CD14-positive monocyte (primary cell): Measurements from ENCODE around the gene PLXNA4. TPM values are rescaled to one million over a fixed set of nuclear protein-coding genes. Genes with fewer than 3 reads are reported as not detected.

Experiments used
- DNase-seq, 3 donors: peaks; one replicate each; pipeline ENCODE4 v3.0.0-alpha.2; 2011 to 2022
- H2AFZ ChIP-seq: 2 replicates; pipeline ENCODE4 v1.6.0; 2012; ENCODE audit warnings: mild to moderate bottlenecking, low read depth, low read length, inconsistent platforms; ENCODE audit not compliant: insufficient read depth, poor library complexity, severe bottlenecking
- H3K27ac ChIP-seq, 2 donors: 1 replicate in 1 of 2; 2 replicates in 1 of 2; pipeline ENCODE4 v1.5.1; 2012 to 2013; ENCODE audit warnings: low read length in 2 of 2, control low read depth in 1 of 2, inconsistent platforms in 1 of 2, low read depth in 1 of 2, mild to moderate bottlenecking in 1 of 2
- H3K27me3 ChIP-seq, 2 donors: one replicate each; pipeline versions ENCODE4 v1.6.0 to v1.6.1; 2011 to 2013; ENCODE audit warnings: low read length in 2 of 2; ENCODE audit not compliant: control insufficient read depth in 2 of 2, insufficient read depth in 2 of 2
- H3K36me3 ChIP-seq, 2 donors: replicated peaks in 1 of 2; 1 replicate in 1 of 2; 2 replicates in 1 of 2; pipeline versions ENCODE4 v1.5.1 to v1.6.1; 2012 to 2013; ENCODE audit warnings: low read length in 2 of 2, control low read depth in 1 of 2, inconsistent platforms in 1 of 2, mild to moderate bottlenecking in 1 of 2; ENCODE audit not compliant: insufficient read depth in 2 of 2, control insufficient read depth in 1 of 2
- H3K4me1 ChIP-seq, 2 donors: 1 replicate in 1 of 2; 2 replicates in 1 of 2; pipeline versions ENCODE4 v1.5.1 to v1.6.1; 2012 to 2013; ENCODE audit warnings: low read length in 2 of 2, control low read depth in 1 of 2, inconsistent platforms in 1 of 2, mild to moderate bottlenecking in 1 of 2, moderate library complexity in 1 of 2; ENCODE audit not compliant: insufficient read depth in 2 of 2, control insufficient read depth in 1 of 2
- H3K4me2 ChIP-seq: replicated peaks from 2 replicates; pipeline ENCODE3; 2012; ENCODE audit warnings: low read length, moderate library complexity, mild to moderate bottlenecking; ENCODE audit not compliant: poor library complexity, severe bottlenecking; ENCODE audit errors: extremely low read depth
- H3K4me3 ChIP-seq, 3 experiments: fragments of 200-600 bp in 1 of 3; sonication (generic) in 1 of 3; replicated peaks in 1 of 3; 1 replicate in 2 of 3; 2 replicates in 1 of 3; pipeline ENCODE4 v1.5.1; 2011 to 2013; ENCODE audit warnings: low read length in 3 of 3, mild to moderate bottlenecking in 3 of 3, control low read depth in 2 of 3, low read depth in 2 of 3, inconsistent platforms in 1 of 3, moderate library complexity in 1 of 3
- H3K79me2 ChIP-seq: 2 replicates; pipeline ENCODE4 v1.6.0; 2012; ENCODE audit warnings: mild to moderate bottlenecking, control low read depth, inconsistent platforms, low read length, moderate library complexity; ENCODE audit not compliant: insufficient read depth
- H3K9ac ChIP-seq: 2 replicates; pipeline ENCODE4 v1.6.0; 2017; ENCODE audit warnings: low read length, mild to moderate bottlenecking; ENCODE audit not compliant: insufficient read depth, poor library complexity, severe bottlenecking
- H3K9me3 ChIP-seq, 2 donors: replicated peaks in 1 of 2; 1 replicate in 1 of 2; 2 replicates in 1 of 2; pipeline versions ENCODE4 v1.5.1 to v1.6.1; 2012 to 2013; ENCODE audit warnings: low read length in 2 of 2, control low read depth in 1 of 2; ENCODE audit not compliant: control insufficient read depth in 1 of 2, insufficient read depth in 1 of 2
- H4K20me1 ChIP-seq: 2 replicates; pipeline ENCODE4 v1.6.0; 2012; ENCODE audit warnings: mild to moderate bottlenecking, low read length, control low read depth, moderate library complexity; ENCODE audit not compliant: insufficient read depth
- H3K27ac Mint-ChIP-seq, 7 donors: one replicate each; pipeline ENCODE4 v1.8.0; 2020; ENCODE audit warnings: mild to moderate bottlenecking in 7 of 7, mixed read lengths in 7 of 7, moderate library complexity in 6 of 7, inconsistent platforms in 2 of 7
- H3K27me3 Mint-ChIP-seq, 3 donors: one replicate each; pipeline ENCODE4 v1.8.0; 2021 to 2022; ENCODE audit warnings: low read depth in 3 of 3, mild to moderate bottlenecking in 3 of 3, mixed read lengths in 3 of 3, moderate library complexity in 3 of 3, inconsistent platforms in 1 of 3
- H3K36me3 Mint-ChIP-seq, 2 donors: one replicate each; pipeline ENCODE4 v1.8.0; 2020; ENCODE audit warnings: mixed read lengths in 2 of 2, inconsistent platforms in 1 of 2, mild to moderate bottlenecking in 1 of 2
- H3K4me1 Mint-ChIP-seq: one replicate; pipeline ENCODE4 v1.8.0; 2020; ENCODE audit warnings: mild to moderate bottlenecking, mixed read lengths
- H3K4me3 Mint-ChIP-seq, 2 donors: one replicate each; pipeline ENCODE4 v1.8.0; 2020; ENCODE audit warnings: mild to moderate bottlenecking in 2 of 2, mixed read lengths in 2 of 2, moderate library complexity in 1 of 2
- H3K9me3 Mint-ChIP-seq, 7 donors: one replicate each; pipeline ENCODE4 v1.8.0; 2020 to 2022; ENCODE audit warnings: mixed read lengths in 7 of 7, mild to moderate bottlenecking in 6 of 7, moderate library complexity in 6 of 7, inconsistent platforms in 2 of 7
- WGBS: methylation state at CpG from one replicate; pipeline ENCODE4 v1.1.5; 2013; ENCODE audit warnings: missing lambda C conversion rate; ENCODE audit not compliant: insufficient coverage; 5-methylcytosine and 5-hydroxymethylcytosine counted together
- intact Hi-C, 2 donors: fragments of 100-400 bp; cut with micrococcal nuclease; formaldehyde crosslinking; loops; one replicate each; pipeline versions ENCODE4 v1.15.0 to v1.15.1; 2023
- polyA plus RNA-seq, 3 donors: library from polyadenylated mRNA; depleted of rRNA in 1 of 3; unstranded in 2 of 3; stranded (reverse) in 1 of 3; fragments of 300-500 nt in 2 of 3; fragments of >200 nt in 1 of 3; fragmentation: Illumina TruSeq in 2 of 3; gene quantifications; 1 replicate in 2 of 3; 2 replicates in 1 of 3; pipeline ENCODE4 v1.2.3, GENCODE V29; 2012 to 2021
- TF ChIP-seq, protein P1 (sequence below): fragments of 200-600 bp; IDR thresholded peaks from one replicate; pipeline ENCODE4 v1.8.0; 2022; ENCODE audit warnings: antibody characterized with exemption, mild to moderate bottlenecking

Gene PLXNA4
- polyA plus RNA-seq, 3 donors, result not detected

DNA sequence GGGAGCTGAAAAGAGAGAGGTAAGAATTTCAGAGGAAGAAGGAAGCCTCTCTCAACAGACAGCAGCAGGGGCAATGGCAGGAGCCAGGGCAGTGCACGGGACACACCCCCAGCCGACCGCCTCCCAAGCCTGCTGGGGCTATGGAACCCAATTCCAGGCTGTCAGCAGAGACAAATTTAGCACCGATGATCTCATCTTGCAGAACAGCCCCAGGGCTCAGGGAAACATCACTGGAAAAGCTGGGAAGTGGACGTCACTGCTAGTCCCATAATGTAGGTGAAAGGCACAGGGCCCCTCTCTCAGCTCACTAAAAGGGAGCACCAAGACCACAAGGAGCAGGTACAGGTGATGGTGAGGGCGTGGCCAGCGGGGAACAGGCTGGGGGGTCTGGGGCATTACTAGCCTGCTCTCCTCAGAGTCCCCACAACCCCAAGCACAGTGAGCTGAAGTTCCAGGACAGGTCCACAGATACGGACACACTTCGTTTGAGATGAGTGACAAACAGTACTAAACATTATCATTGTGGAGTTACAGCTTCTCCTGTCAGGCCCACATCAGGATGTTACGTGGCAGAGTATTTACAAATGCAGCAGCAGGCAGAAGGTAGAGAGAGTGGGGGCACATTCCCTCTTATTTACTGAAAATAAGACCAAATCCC is 103.7 kb downstream of the PLXNA4 start:
- Histone ChIP-seq H3K9ac (no peak overlapping the region), H3K4me2 (no peak overlapping the region), H3K79me2 (no peaks in the 10 kb centered on the region), H3K27me3 (peaks cover 15 to 38% of the 10 kb centered on the region in 2 donors), H3K4me3 (no peak overlapping the region), H3K9me3 (no peaks in the 10 kb centered on the region), H2AFZ (no peak overlapping the region), H3K36me3 (no peaks in the 10 kb centered on the region), H3K27ac (no peak overlapping the region), H3K4me1 (no peaks in the 10 kb centered on the region), H4K20me1 (no peaks in the 10 kb centered on the region)
- WGBS, result 85% methylated on average over 8 of the region's 10 CpGs
- Mint-ChIP-seq H3K27me3 (peaks cover 37 to 53% (median 45%) of the 10 kb centered on the region in 3 donors), H3K9me3 (peaks cover 0 to 5% (median 0%) of the 10 kb centered on the region in 7 donors), H3K4me1 (no peaks in the 10 kb centered on the region), H3K27ac (no peak overlapping the region), H3K36me3 (no peaks in the 10 kb centered on the region), H3K4me3 (peak overlapping the region in 1 of 2 donors; percentile 7)
- intact Hi-C loops, result no loop called here
- no peak for DNase-seq
- TF ChIP-seq, protein P1, sequence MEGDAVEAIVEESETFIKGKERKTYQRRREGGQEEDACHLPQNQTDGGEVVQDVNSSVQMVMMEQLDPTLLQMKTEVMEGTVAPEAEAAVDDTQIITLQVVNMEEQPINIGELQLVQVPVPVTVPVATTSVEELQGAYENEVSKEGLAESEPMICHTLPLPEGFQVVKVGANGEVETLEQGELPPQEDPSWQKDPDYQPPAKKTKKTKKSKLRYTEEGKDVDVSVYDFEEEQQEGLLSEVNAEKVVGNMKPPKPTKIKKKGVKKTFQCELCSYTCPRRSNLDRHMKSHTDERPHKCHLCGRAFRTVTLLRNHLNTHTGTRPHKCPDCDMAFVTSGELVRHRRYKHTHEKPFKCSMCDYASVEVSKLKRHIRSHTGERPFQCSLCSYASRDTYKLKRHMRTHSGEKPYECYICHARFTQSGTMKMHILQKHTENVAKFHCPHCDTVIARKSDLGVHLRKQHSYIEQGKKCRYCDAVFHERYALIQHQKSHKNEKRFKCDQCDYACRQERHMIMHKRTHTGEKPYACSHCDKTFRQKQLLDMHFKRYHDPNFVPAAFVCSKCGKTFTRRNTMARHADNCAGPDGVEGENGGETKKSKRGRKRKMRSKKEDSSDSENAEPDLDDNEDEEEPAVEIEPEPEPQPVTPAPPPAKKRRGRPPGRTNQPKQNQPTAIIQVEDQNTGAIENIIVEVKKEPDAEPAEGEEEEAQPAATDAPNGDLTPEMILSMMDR, result no peak

DNA sequence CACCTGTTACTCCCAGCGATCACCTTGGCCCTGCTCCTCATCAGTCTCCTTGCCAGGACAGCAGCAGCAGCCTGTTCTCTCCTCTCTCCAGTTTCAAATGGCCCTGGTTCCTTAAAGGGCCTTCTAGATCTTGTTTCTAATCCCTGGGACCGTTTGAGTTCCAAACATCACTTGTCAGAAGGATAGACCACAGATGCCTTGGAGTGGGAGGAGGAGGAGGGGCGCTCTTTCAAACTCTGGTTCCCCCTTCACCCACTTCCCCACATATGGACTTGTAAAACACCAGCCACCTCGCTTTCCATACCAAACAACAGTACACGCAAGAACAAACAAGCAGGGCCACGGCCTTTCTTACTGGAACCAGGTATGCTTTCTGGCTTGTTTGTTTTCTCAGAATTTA is 104.8 kb downstream of the PLXNA4 start:
- TF ChIP-seq, protein P1, result no peak
- Histone ChIP-seq H3K4me3 (no peak overlapping the region), H3K4me2 (no peak overlapping the region), H3K4me1 (no peaks in the 10 kb centered on the region), H2AFZ (no peak overlapping the region), H4K20me1 (no peaks in the 10 kb centered on the region), H3K79me2 (no peaks in the 10 kb centered on the region), H3K36me3 (no peaks in the 10 kb centered on the region), H3K9ac (no peak overlapping the region), H3K27ac (no peak overlapping the region), H3K9me3 (no peaks in the 10 kb centered on the region), H3K27me3 (peaks cover 15 to 30% of the 10 kb centered on the region in 2 donors)
- 87% methylated on average over 4 of the region's 6 CpGs for WGBS
- Mint-ChIP-seq H3K9me3 (peaks cover 0 to 4% (median 0%) of the 10 kb centered on the region in 7 donors), H3K4me3 (no peak overlapping the region), H3K27ac (no peak overlapping the region), H3K36me3 (no peaks in the 10 kb centered on the region), H3K27me3 (peaks cover 37 to 44% (median 41%) of the 10 kb centered on the region in 3 donors), H3K4me1 (no peaks in the 10 kb centered on the region)
- DNase-seq, result no peak
- intact Hi-C loops, result no loop called here
